Adrenal gland (tissue), 5 donors: ENCODE results near the gene SRGAP1.

Experiments used
- CTCF ChIP-seq, 6 experiments: fragments of 450-650 bp in 4 of 6; fragments of 200-600 bp in 2 of 6; sonication (generic) in 1 of 6; IDR thresholded peaks; 1 replicate in 5 of 6; 2 replicates in 1 of 6; pipeline versions ENCODE4 v1.5.1 to v1.8.0; 2016 to 2021; ENCODE audit warnings: antibody characterized with exemption in 6 of 6, mild to moderate bottlenecking in 2 of 6, moderate library complexity in 1 of 6
- POLR2A ChIP-seq, 2 donors: fragments of 450-650 bp; IDR thresholded peaks; one replicate each; pipeline ENCODE4 v1.6.1; 2017; ENCODE audit warnings: antibody characterized with exemption in 2 of 2, mild to moderate bottlenecking in 2 of 2, moderate library complexity in 1 of 2
- donor health status: DM: no; HTN: no; CAD: no.

GRCh38 chr12:64025174-64025958 is 180.9 kb downstream of the SRGAP1 start:
- no peak for TF ChIP-seq POLR2A (IDR thresholded peaks at IDR 0.05)
- no peak for TF ChIP-seq CTCF (IDR thresholded peaks at IDR 0.05)
